ENCODE results near the gene LETMD1. TPM values are rescaled to one million over a fixed set of nuclear protein-coding genes. Genes with fewer than 3 reads are reported as not detected.

The LETMD1 gene
- total RNA-seq, 1 donor: 56.1 TPM

DNA sequence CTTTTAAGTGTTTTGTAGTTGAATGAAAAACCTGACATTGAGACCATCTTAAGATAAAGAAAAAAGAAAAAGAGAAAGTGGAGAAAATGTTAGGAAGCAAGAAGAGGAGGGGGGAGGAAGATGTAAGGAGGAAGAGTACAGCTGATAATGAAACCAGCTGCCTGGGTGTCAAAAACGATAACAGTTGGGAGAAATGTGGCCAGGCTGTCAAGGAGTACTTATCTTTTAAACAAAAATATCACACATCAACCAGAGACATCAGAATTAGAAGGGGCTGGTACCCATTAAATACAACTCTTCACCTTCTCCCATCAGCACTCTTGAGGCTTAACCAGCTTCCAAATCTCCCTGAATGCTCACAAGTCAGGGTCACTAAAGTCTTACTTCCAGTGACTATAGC, 26.4 kb upstream of the LETMD1 start:
- Histone ChIP-seq H3K4me3 (ENCODE audit: insufficient read depth, low read length) (no peak overlapping the region), H3K79me2 (ENCODE audit: insufficient read depth, low read length) (peaks cover 80% of the 10 kb centered on the region), H3K27ac (ENCODE audit: low read depth, low read length) (no peak overlapping the region), H2AFZ (ENCODE audit: low read length) (no peak overlapping the region), H4K20me1 (ENCODE audit: insufficient read depth, low read length) (peaks cover 15% of the 10 kb centered on the region), H3K4me2 (ENCODE audit: insufficient read depth, low read length) (no peak overlapping the region), H3K4me1 (ENCODE audit: insufficient read depth, low read length) (peaks cover 23% of the 10 kb centered on the region), H3K27me3 (ENCODE audit: insufficient read depth, low read length) (no peaks in the 10 kb centered on the region), H3K36me3 (ENCODE audit: insufficient read depth, low read length) (no peaks in the 10 kb centered on the region), H3K9me3 (ENCODE audit: low read depth, low read length) (no peaks in the 10 kb centered on the region)
- no peak for DNase-seq (ENCODE audit: insufficient read length, low spot score, missing footprints)
- TF ChIP-seq, protein P1, sequence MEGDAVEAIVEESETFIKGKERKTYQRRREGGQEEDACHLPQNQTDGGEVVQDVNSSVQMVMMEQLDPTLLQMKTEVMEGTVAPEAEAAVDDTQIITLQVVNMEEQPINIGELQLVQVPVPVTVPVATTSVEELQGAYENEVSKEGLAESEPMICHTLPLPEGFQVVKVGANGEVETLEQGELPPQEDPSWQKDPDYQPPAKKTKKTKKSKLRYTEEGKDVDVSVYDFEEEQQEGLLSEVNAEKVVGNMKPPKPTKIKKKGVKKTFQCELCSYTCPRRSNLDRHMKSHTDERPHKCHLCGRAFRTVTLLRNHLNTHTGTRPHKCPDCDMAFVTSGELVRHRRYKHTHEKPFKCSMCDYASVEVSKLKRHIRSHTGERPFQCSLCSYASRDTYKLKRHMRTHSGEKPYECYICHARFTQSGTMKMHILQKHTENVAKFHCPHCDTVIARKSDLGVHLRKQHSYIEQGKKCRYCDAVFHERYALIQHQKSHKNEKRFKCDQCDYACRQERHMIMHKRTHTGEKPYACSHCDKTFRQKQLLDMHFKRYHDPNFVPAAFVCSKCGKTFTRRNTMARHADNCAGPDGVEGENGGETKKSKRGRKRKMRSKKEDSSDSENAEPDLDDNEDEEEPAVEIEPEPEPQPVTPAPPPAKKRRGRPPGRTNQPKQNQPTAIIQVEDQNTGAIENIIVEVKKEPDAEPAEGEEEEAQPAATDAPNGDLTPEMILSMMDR (IDR thresholded peaks at IDR 0.05; ENCODE audit: extremely low read depth, low read depth, low read length): no peak

DNA sequence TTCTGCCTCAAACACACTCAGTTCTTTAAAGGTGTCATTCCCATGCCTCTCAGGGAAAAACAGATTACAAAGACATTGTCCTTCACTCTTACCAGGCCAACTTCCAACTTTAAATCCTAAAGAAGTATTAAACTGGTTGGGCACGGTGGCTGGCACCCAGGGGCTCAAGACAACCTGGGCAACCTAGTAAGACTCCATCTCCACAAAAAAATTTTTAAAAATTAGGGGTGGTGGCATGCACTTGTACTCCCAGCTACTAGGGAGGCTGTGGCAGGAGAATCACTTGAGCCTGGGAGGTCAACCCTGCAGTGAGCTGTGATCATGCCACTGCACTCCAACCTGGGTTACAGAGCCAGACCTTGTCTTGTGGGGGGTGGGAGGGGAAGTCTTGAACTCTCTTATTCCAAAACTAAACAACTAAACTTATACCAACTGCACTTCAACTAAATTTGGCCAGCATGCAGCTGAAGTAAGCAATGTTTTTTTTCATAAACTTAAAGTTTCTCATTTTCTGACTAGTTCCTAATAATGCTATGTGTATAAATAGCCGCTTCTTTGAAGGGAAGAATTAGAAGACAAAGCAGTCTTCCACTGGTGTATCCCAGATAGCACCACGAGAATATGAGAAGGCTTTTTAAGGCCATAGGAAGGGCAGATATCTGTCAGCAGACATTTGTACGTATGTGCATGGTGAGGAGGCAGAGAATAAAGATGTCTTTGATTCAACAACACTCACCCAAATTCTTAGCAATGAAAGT, 24.3 kb upstream of the LETMD1 start:
- Histone ChIP-seq H3K9me3 (ENCODE audit: low read depth, low read length) (no peaks in the 10 kb centered on the region), H2AFZ (ENCODE audit: low read length) (peak overlapping the region; percentile 79), H3K36me3 (ENCODE audit: insufficient read depth, low read length) (no peaks in the 10 kb centered on the region), H3K4me1 (ENCODE audit: insufficient read depth, low read length) (peaks cover 32% of the 10 kb centered on the region), H3K27ac (ENCODE audit: low read depth, low read length) (peak overlapping the region; percentile 87), H3K79me2 (ENCODE audit: insufficient read depth, low read length) (peaks cover 61% of the 10 kb centered on the region), H3K27me3 (ENCODE audit: insufficient read depth, low read length) (no peaks in the 10 kb centered on the region), H3K4me3 (ENCODE audit: insufficient read depth, low read length) (peak overlapping the region; percentile 96), H3K4me2 (ENCODE audit: insufficient read depth, low read length) (peak overlapping the region; percentile 99), H4K20me1 (ENCODE audit: insufficient read depth, low read length) (peaks cover 9% of the 10 kb centered on the region)
- DNase-seq (ENCODE audit: insufficient read length, low spot score, missing footprints): no peak
- TF ChIP-seq, protein P1 (IDR thresholded peaks at IDR 0.05; ENCODE audit: extremely low read depth, low read depth, low read length): no peak

DNA sequence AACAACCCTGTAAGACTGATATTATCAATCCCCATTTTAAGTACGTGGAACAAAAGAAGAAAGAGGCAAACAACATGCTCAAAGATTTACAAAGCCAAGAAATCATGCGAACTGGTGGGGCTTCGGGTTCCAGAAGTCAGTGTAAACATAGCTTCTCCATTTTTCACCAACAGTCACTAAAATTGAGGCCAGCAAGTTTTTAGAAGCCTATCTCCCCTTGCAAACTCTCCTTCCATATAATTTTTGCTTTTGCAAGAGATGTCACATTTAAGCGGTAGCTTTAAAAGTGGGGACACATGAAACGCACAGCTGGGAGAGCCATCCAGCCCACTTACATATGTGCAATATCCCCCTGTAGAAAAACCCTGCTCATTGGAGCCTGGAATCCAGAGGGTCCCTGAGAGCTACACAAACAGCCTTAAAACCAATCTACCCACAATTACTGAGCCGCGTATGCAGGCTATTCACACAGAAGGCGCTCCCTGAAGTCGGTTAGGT, 22.7 kb upstream of the LETMD1 start:
- Histone ChIP-seq H3K4me1 (ENCODE audit: insufficient read depth, low read length) (peaks cover 32% of the 10 kb centered on the region), H3K4me3 (ENCODE audit: insufficient read depth, low read length) (peak overlapping the region; percentile 96), H3K9me3 (ENCODE audit: low read depth, low read length) (no peaks in the 10 kb centered on the region), H3K27me3 (ENCODE audit: insufficient read depth, low read length) (no peaks in the 10 kb centered on the region), H3K27ac (ENCODE audit: low read depth, low read length) (peak overlapping the region; percentile 87), H3K4me2 (ENCODE audit: insufficient read depth, low read length) (peak overlapping the region; percentile 99), H2AFZ (ENCODE audit: low read length) (peak overlapping the region; percentile 91), H4K20me1 (ENCODE audit: insufficient read depth, low read length) (peaks cover 5% of the 10 kb centered on the region), H3K36me3 (ENCODE audit: insufficient read depth, low read length) (no peaks in the 10 kb centered on the region), H3K79me2 (ENCODE audit: insufficient read depth, low read length) (peaks cover 45% of the 10 kb centered on the region)
- no peak for DNase-seq (ENCODE audit: insufficient read length, low spot score, missing footprints)
- TF ChIP-seq, protein P1 (IDR thresholded peaks at IDR 0.05; ENCODE audit: extremely low read depth, low read depth, low read length): no peak

DNA sequence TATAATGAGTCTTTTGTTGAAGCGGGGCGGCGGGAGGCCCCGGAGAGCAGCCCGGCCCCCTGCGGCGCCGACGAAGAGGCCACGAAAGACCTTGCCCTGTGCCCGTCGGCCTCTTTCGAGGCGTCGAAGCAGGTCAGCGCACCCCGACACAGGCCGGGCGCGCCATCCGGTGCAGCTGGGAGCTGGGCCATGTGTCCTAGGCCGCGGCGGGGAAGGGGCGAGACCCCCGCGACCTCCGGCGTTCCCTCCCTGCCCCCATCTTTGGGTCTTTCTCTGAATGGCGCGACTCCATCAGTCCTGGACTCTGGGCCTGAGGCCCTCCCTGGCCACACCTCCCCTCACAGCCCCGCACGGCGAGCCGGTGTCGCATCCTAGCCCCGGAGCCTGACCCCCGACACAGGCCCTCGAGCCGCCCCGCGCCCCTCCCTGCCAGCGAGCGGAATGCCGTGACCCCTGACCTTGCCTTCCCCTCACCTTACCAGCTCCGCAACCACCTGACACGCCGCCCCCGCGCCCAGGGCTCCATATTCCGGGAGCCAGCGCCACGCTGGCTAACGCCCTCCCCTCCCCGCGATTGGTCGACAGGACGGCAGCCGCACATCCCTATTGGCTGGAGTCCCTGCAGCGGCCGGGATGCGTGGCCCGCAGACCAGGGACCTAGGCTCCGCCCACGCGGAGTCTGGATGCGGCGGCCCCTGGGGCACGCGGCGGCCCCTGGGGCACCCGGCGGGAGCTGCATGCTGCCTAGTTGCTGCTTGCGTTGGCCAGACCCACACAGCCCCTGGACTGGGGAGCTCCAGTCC, 22.1 kb upstream of the LETMD1 start, which contains the start of gene SLC11A2:
TSS of gene SLC11A2 (minus strand) at position 549 of the 803 bp plus-strand sequence. CDS start 15,656 bp downstream, outside the sequence.
- peaks cover 32% of the 10 kb centered on the region for H3K4me1 ChIP-seq (ENCODE audit: insufficient read depth, low read length)
- H3K9me3 ChIP-seq (ENCODE audit: low read depth, low read length): no peaks in the 10 kb centered on the region
- TF ChIP-seq, protein P1 (IDR thresholded peaks at IDR 0.05; ENCODE audit: extremely low read depth, low read depth, low read length): peak; percentile 4

More for the DNA sequence above, 22.1 kb upstream of the LETMD1 start, which contains the start of gene SLC11A2:
- Histone ChIP-seq H4K20me1 (ENCODE audit: insufficient read depth, low read length) (peaks cover 5% of the 10 kb centered on the region), H3K27ac (ENCODE audit: low read depth, low read length) (peak within 1 kb of the TSS; percentile 87), H2AFZ (ENCODE audit: low read length) (peak within 1 kb of the TSS; percentile 99), H3K27me3 (ENCODE audit: insufficient read depth, low read length) (no peaks in the 10 kb centered on the region), H3K4me2 (ENCODE audit: insufficient read depth, low read length) (peak within 1 kb of the TSS; percentile 99), H3K4me3 (ENCODE audit: insufficient read depth, low read length) (peak within 1 kb of the TSS; percentile 96), H3K36me3 (ENCODE audit: insufficient read depth, low read length) (no peaks in the 10 kb centered on the region), H3K79me2 (ENCODE audit: insufficient read depth, low read length) (peaks cover 39% of the 10 kb centered on the region)
- DNase-seq (ENCODE audit: insufficient read length, low spot score, missing footprints): peak; percentile 98

Measured in osteoblast (primary cell).